B cell (primary cell): ENCODE results near the gene CDC42EP4. TPM values are rescaled to one million over a fixed set of nuclear protein-coding genes. Genes with fewer than 3 reads are reported as not detected.

Experiments
- ATAC-seq: fragments of 200-7000 bp; cut with Tn5 transposase; one replicate; pipeline ENCODE4 v1.10.0; 2021; ENCODE audit warnings: low read depth, mild to moderate bottlenecking, moderate number of reproducible peaks, moderate library complexity
- CTCF ChIA-PET: fragments of 350-600 bp; sonication (Branson Sonifier 250); formaldehyde crosslinking; loops from one replicate; lab custom pipeline; 2021; ENCODE audit warnings: antibody characterized with exemption, inconsistent platforms; lab: Charles Lee
- POLR2A ChIA-PET: fragments of 350-600 bp; sonication (Branson Sonifier 250); formaldehyde crosslinking; loops from one replicate; lab custom pipeline; 2021; ENCODE audit warnings: antibody characterized with exemption; lab: Charles Lee
- DNase-seq: peaks from one replicate; pipeline ENCODE4 v3.0.0; 2013
- H2AFZ ChIP-seq: 2 replicates; pipeline ENCODE4 v1.6.1; 2012; ENCODE audit warnings: mild to moderate bottlenecking, low read depth, low read length; ENCODE audit not compliant: insufficient read depth, poor library complexity, severe bottlenecking
- H3K27ac ChIP-seq, 2 donors: 1 replicate in 1 of 2; 2 replicates in 1 of 2; pipeline ENCODE4 v1.5.1; 2012 to 2013; ENCODE audit warnings: low read length in 2 of 2, mild to moderate bottlenecking in 2 of 2, moderate library complexity in 1 of 2
- H3K27me3 ChIP-seq, 4 experiments: fragments of 200-600 bp in 1 of 4; sonication (generic) in 1 of 4; replicated peaks in 1 of 4; 1 replicate in 2 of 4; 2 replicates in 2 of 4; pipeline versions ENCODE4 v1.6.1 to v1.7.0; 2013 to 2016; ENCODE audit warnings: low read length in 3 of 4, mild to moderate bottlenecking in 2 of 4, mixed read lengths in 1 of 4, moderate library complexity in 1 of 4; ENCODE audit not compliant: insufficient read depth in 4 of 4, control insufficient read depth in 3 of 4; ENCODE audit errors: control extremely low read depth in 1 of 4
- H3K36me3 ChIP-seq, 2 experiments: replicated peaks in 1 of 2; 1 replicate in 1 of 2; 2 replicates in 1 of 2; pipeline versions ENCODE4 v1.6.1 to v1.7.1; 2013; ENCODE audit warnings: low read length in 1 of 2; ENCODE audit not compliant: insufficient read depth in 2 of 2, control insufficient read depth in 1 of 2; ENCODE audit errors: control extremely low read depth in 1 of 2, extremely low read depth in 1 of 2
- H3K4me1 ChIP-seq, 2 donors: fragments of 200-600 bp in 1 of 2; sonication (generic) in 1 of 2; 1 replicate in 1 of 2; 2 replicates in 1 of 2; pipeline versions ENCODE4 v1.5.1 to v1.6.1; 2013 to 2017; ENCODE audit warnings: low read length in 2 of 2; ENCODE audit not compliant: control insufficient read depth in 2 of 2, insufficient read depth in 2 of 2
- H3K4me2 ChIP-seq: replicated peaks from 2 replicates; pipeline ENCODE3; 2012; ENCODE audit warnings: mild to moderate bottlenecking, low read depth, low read length; ENCODE audit not compliant: poor library complexity, severe bottlenecking
- H3K4me3 ChIP-seq, 5 experiments: fragments of 200-600 bp in 1 of 5; sonication (generic) in 1 of 5; 1 replicate in 3 of 5; 2 replicates in 2 of 5; pipeline versions ENCODE4 v1.5.1 to v1.7.0; 2011 to 2016; ENCODE audit warnings: low read length in 4 of 5, mild to moderate bottlenecking in 4 of 5, low read depth in 2 of 5, control low read depth in 1 of 5, moderate library complexity in 1 of 5; ENCODE audit not compliant: insufficient read depth in 1 of 5; ENCODE audit errors: control extremely low read depth in 1 of 5, extremely low read depth in 1 of 5
- H3K79me2 ChIP-seq: fragments of 200-600 bp; sonication (generic); one replicate; pipeline ENCODE4 v1.6.0; 2016; ENCODE audit warnings: low read length; ENCODE audit not compliant: control insufficient read depth, insufficient read depth
- H3K9ac ChIP-seq: fragments of 200-600 bp; sonication (generic); 2 replicates; pipeline ENCODE4 v1.6.1; 2017; ENCODE audit warnings: mild to moderate bottlenecking, low read length, moderate library complexity
- H3K9me3 ChIP-seq, 3 donors: one replicate each; pipeline versions ENCODE4 v1.6.1 to v1.7.1; 2013; ENCODE audit warnings: low read length in 2 of 3; ENCODE audit not compliant: control insufficient read depth in 2 of 3, insufficient read depth in 1 of 3; ENCODE audit errors: control extremely low read depth in 1 of 3
- H4K20me1 ChIP-seq: 2 replicates; pipeline ENCODE4 v1.6.0; 2012; ENCODE audit warnings: mild to moderate bottlenecking, low read length; ENCODE audit not compliant: insufficient read depth, control insufficient read depth, poor library complexity, severe bottlenecking
- H3K27ac Mint-ChIP-seq: one replicate; pipeline ENCODE4 v1.8.0; 2021; ENCODE audit warnings: mixed read lengths
- H3K27me3 Mint-ChIP-seq: one replicate; pipeline ENCODE4 v1.8.0; 2021; ENCODE audit warnings: mixed read lengths
- H3K4me1 Mint-ChIP-seq: one replicate; pipeline ENCODE4 v1.8.0; 2021; ENCODE audit warnings: mixed read lengths
- H3K4me3 Mint-ChIP-seq: one replicate; pipeline ENCODE4 v1.8.0; 2021; ENCODE audit warnings: mixed read lengths
- H3K9me3 Mint-ChIP-seq: one replicate; pipeline ENCODE4 v1.8.0; 2022; ENCODE audit warnings: mixed read lengths; ENCODE audit not compliant: insufficient read depth
- EZH2 ChIP-seq: IDR thresholded peaks from 2 replicates; pipeline ENCODE4 v1.6.1; 2012; ENCODE audit warnings: borderline replicate concordance, low read depth, mild to moderate bottlenecking, moderate library complexity, low read length; ENCODE audit not compliant: insufficient read depth, poor library complexity, severe bottlenecking
- WGBS: methylation state at CpG from one replicate; pipeline ENCODE4 v1.1.5; 2013; ENCODE audit warnings: missing lambda C conversion rate; ENCODE audit not compliant: insufficient coverage; 5-methylcytosine and 5-hydroxymethylcytosine counted together
- intact Hi-C: fragments of 100-400 bp; cut with micrococcal nuclease; formaldehyde crosslinking; loops from one replicate; pipeline ENCODE4 v1.10.0; 2022
- polyA plus RNA-seq: library from polyadenylated mRNA; depleted of rRNA; stranded (reverse); fragments of >200 nt; gene quantifications from 2 replicates; pipeline ENCODE4 v1.2.3, GENCODE V29; 2012
- total RNA-seq, 2 donors: library from RNA; stranded (reverse); fragments of 120-200 nt in 1 of 2; gene quantifications; 1 replicate in 1 of 2; 2 replicates in 1 of 2; pipeline versions ENCODE4 v1.2.3 to v1.2.4, GENCODE V29; 2013 to 2022
- TF ChIP-seq, protein P1 (sequence below): fragments of 200-600 bp; IDR thresholded peaks from one replicate; pipeline ENCODE4 v1.8.0; 2022; ENCODE audit warnings: antibody characterized with exemption, mild to moderate bottlenecking

CDC42EP4 gene
- total and polyA plus RNA-seq, 2 donors (not counting 1 experiment from before 2014, with no cell fraction given) = 0.79 to 2.0 TPM

GRCh38 chr17:73290399-73291259 lies 21.2 kb downstream of the CDC42EP4 start:
- no peaks in the 10 kb centered on the region for H3K9me3 Mint-ChIP-seq
- no peaks in the 10 kb centered on the region for H3K36me3 ChIP-seq
- no peak for ATAC-seq
- H3K27me3 Mint-ChIP-seq = peaks cover 30% of the 10 kb centered on the region
- no peak for DNase-seq
- H3K4me2 ChIP-seq = no peak overlapping the region
- H3K27me3 ChIP-seq = peaks cover 0 to 3% (median 0%) of the 10 kb centered on the region in 4 experiments
- ChIA-PET POLR2A (no interaction called here), CTCF (interaction anchor here (0.5 kb wide), 1 partner anchor 35 kb away, joined by 3 read pairs; no protein-coding TSS in a partner anchor)
- intact Hi-C loops = no loop called here
- TF ChIP-seq, protein P1, sequence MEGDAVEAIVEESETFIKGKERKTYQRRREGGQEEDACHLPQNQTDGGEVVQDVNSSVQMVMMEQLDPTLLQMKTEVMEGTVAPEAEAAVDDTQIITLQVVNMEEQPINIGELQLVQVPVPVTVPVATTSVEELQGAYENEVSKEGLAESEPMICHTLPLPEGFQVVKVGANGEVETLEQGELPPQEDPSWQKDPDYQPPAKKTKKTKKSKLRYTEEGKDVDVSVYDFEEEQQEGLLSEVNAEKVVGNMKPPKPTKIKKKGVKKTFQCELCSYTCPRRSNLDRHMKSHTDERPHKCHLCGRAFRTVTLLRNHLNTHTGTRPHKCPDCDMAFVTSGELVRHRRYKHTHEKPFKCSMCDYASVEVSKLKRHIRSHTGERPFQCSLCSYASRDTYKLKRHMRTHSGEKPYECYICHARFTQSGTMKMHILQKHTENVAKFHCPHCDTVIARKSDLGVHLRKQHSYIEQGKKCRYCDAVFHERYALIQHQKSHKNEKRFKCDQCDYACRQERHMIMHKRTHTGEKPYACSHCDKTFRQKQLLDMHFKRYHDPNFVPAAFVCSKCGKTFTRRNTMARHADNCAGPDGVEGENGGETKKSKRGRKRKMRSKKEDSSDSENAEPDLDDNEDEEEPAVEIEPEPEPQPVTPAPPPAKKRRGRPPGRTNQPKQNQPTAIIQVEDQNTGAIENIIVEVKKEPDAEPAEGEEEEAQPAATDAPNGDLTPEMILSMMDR = no peak
- no peak for TF ChIP-seq EZH2
- H3K27ac Mint-ChIP-seq = no peak overlapping the region
- WGBS = 41% methylated on average over 6 of the region's 16 CpGs
- no peak overlapping the region for H3K4me3 Mint-ChIP-seq
- H3K4me1 Mint-ChIP-seq = peaks cover 13% of the 10 kb centered on the region
- no peak overlapping the region for H2AFZ ChIP-seq
- no peak overlapping the region for H3K27ac ChIP-seq
- H3K9me3 ChIP-seq = peaks cover 0 to 3% (median 0%) of the 10 kb centered on the region in 3 donors
- peaks cover 0 to 13% of the 10 kb centered on the region in 2 donors for H3K4me1 ChIP-seq
- no peak overlapping the region for H3K9ac ChIP-seq
- H3K4me3 ChIP-seq = no peak overlapping the region
- no peaks in the 10 kb centered on the region for H3K79me2 ChIP-seq
- H4K20me1 ChIP-seq = no peaks in the 10 kb centered on the region
